COR-L47 (cell line): Measurements from ENCODE around the gene SPOCK2.
A peak's percentile ranks its signal among the peaks of the same experiment; 100 is the strongest.

ENCODE experiments used
- DNase-seq: peaks from one replicate; lab custom pipeline; 2025; lab: John Stamatoyannopoulos, UW

Gene SPOCK2

GRCh38 chr10:72107325-72108003, 19.1 kb upstream of the SPOCK2 start:
- DNase-seq = no peak

DNA sequence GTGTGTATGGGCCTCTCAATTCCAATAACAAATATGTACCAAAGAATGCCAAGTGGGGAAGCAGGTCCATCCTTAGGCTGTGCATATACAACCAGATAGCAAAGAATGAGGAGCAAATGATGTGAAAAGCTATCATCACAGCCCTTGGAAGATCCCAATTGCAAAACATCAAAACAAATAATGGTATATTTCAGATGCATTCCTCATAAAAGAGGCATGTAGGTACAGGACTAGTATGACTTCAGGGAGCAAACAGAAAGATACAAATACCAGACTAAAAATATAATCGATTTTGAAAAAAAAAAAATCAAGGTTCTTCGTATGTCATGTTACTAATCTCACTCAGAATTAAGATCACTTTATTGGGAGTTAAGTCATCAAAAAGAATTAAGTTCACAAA, 18.5 kb upstream of the SPOCK2 start:
- DNase-seq = no peak

- no peak for DNase-seq
Observed at GRCh38 chr10:72106154-72106849, 18.0 kb upstream of the SPOCK2 start.

DNA sequence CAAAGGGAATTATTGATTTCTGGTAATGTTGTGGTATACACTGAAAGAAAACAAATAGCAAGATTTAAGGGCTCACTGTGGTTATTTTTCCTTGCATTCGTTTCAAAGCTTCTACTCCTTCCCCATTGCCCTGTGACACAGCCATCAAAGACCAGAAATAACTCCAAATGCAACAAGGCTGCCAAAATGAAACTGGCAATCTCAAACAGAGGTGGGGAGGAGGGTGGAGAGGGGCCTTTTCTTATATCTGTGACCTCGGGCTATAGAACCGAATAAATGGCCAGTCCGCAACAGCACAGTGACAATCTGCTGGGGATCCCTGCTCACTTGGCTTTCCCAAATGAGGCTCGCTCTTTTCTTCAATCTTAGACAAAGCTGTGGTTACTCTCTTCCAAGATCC, 17.4 kb upstream of the SPOCK2 start:
- DNase-seq = no peak

DNA sequence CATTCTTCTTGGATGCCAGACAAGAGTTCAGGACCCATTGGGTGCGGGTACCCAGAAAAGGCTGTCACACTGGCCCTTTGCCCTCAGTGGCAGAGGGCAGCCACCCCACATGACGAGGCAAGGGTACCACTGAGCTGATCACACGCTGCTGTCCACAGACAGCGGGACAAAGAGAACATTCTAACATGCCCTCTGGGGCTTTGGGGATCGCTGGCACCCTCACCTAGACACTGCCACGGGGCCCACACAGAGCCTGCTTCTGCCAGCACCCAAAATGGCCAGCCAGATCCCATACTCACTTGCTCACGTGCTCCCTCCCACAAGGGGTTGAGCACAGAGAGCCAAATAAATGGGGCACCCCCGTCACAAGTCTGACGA, 16.7 kb upstream of the SPOCK2 start:
- DNase-seq = no peak

DNA sequence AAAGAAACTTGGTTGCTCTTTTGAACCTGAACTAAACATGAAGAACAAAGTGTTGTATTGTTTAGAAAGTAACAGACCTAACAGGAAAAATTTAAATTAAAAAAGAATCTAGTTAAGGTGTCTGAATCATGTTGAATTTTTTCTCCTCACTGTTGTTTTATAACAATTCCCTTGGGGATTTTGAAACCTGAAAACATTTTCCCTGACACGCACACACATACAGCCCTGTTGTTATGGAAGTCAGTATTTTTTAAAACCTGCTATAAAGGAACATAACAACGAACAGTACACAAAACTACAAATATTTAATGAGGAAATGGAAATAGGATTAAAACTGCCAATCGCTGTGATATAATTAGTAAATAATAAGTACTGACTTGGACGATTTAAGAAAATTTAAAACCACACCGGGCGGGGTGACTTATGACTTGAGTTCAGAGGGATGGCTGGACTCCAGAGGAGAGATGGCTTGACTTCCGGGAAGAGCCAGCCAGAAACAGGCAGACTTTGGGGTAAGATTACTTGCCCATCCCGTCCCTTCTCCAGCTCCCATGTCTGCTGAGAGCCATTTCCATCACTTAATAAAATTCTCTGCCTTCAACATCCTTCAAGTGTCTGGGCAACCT, 16.2 kb upstream of the SPOCK2 start:
- DNase-seq = no peak

GRCh38 chr10:72099600-72099921, 11.2 kb upstream of the SPOCK2 start:
- no peak for DNase-seq

DNA sequence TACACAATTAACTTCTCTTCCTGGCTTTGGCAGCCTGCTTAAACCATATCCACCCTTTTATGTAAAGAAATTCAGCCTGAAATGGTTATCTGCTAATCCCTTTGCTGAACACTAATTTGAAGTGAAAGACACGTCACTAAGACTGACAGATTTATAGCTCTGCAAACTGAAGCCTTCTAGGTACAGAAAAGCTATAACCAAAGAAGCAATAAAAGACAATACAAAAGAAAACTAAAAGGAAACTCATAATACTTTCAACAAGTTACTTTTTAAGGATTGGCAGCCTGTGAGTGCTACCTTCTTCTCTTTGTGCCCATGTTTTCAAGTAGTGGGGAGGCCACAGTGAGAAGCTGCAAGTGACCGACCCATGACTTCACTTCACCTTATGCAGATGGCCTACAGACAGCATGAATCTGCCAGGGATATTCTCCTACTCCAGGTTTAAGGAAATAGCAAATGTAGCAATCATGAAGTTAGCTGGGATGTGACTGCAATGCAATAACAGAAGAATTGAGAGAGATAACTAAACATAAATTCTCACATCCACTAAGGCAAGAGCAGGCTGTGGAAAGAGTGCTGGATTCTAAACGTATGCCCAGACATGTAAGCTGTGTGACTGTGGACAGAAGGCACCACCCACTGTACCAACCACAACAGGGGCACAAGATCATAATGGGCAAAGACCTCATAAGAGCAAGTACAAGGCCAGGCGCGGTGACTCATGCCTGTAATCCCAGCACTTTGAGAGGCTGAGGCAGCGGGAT, 10.7 kb upstream of the SPOCK2 start:
- no peak for DNase-seq

DNA sequence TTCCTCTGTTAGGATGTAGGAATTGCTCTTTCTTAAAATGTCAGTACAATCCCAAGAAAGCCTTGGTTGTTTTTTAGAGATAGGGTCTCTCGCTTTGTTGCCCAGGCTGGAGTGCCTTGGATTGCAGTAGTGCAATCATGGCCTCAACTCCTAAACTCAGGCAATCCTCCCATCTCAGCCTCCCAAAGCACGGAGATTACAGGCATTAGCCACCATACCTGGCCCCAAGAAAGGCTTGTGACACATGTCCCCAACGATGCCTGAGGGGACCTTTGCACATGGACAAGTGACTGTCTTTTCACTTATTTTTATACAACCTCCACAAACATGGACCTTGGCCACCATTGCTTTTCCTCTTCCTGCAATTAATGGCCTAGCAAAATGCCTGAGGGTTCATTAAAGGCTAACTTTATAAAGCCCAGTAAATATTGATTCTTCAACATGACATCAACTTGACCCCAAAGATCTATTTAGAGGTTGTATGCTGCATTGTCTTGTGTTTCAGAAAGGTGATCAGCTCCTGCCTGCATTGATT, 10.0 kb upstream of the SPOCK2 start:
- no peak for DNase-seq

DNA sequence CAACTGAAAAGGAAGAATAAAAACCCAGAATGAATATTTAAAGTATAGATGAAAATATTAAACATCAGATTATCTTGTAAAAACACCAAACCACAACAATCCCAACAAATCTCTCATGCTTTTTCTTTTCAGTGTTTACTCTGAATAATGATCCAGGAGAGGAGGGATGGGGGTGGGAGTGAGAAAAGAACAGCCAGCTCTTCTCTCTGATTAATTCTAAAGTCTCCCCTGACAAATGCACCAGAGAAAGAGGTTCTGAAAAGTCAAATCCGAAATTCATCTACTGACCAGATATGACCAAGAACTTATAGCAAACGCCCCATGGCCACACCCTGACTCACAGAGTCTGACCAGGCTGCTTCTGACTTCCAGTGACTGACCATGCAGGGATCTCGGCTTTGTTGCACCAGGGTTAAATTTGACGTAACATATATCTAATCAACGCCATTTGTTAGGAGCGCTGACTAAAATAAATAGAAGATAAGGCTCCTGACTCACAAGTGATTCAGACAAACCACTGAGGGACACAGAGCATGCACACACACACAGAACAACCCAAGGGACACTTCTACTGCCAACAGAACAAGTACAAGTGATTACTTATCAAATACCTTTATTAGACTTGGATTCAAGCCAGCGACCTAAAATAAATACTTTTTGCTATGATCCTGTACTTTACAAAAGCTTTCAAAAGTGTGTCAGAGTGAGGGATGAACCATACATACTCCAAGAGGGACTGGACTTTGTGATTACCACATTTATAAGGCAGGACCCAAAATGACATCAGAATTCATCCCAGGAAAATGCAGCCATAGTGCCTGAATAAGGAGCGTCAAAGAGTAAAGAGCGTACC, 9.3 kb upstream of the SPOCK2 start:
- DNase-seq = no peak

- no peak for DNase-seq
Observed at GRCh38 chr10:72096115-72097000, 8.0 kb upstream of the SPOCK2 start.

- DNase-seq = no peak
Observed at GRCh38 chr10:72095195-72095594, 6.8 kb upstream of the SPOCK2 start.

DNA sequence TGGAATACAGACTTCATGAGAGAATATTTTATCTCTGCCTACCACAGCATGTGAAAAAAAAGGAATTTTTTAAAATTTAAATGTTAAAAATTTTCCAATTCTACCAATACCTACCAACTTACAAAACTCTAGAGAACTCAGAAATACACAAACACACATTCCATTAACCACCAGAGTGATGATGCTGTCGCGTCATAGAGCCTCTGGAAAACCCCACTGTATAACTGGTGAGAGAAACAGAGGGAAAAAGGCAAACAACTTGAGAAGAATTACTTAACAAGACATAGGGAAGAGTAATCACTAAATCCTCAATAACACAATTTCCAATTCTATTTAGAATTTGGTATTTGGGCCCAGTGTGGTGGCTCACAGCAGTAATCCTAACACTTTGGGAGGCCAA, 6.2 kb upstream of the SPOCK2 start:
- DNase-seq = no peak

- no peak for DNase-seq
Observed at GRCh38 chr10:72093450-72093849, 5.1 kb upstream of the SPOCK2 start.

DNA sequence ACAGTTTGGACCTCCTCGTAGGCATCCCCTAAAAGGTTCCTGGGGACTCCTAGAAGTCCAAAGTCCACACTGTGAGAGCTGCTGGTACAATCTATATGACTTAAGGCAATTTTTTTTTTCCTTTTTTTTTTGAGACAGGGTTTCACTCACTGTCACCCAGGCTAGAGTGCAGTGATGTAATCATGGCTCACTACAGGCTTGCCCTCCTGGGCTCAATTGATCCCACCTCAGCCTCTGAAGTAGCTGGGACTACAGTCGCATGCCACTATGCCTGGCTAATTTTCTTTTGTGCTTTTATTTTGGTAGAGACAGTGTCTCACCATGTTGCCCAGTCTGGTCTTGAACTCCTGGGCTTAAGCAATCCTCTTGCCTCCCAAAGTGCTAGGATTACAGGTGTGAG, 4.6 kb upstream of the SPOCK2 start:
- no peak for DNase-seq

DNA sequence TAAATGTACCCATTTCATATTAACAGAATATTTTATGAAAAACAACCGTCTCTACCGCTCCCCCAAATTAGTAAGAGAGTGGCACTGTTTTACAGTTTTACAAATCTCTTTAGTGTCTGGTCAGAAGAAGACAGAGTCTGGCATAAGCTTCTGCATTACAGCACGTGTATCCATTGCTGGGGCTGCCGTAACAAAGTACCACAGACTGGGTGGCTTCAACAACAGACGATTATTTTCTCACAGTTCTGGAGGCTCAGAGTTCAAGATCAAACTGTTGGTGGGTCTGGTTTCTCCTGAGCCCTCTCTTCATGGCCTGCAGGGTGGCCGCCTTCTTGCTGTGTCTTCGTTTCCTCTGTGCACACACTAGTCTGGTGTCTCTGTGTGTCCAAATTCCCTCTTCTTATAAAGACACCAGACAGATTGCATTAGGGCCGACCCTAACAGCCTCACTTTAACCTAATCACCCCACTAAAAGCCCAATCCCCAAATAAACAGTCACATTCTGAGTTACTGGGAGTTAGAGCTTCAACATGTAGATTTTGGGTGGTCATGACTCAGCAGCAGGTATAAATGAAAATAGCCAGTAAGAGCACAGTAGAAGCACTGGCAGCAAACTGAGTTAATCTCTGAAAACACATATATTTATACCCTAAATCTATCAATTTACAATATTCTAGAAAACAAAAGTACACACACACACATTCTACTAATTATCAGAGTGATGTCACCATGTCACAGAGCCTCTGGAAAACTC, 4.0 kb upstream of the SPOCK2 start:
- DNase-seq = no peak

DNA sequence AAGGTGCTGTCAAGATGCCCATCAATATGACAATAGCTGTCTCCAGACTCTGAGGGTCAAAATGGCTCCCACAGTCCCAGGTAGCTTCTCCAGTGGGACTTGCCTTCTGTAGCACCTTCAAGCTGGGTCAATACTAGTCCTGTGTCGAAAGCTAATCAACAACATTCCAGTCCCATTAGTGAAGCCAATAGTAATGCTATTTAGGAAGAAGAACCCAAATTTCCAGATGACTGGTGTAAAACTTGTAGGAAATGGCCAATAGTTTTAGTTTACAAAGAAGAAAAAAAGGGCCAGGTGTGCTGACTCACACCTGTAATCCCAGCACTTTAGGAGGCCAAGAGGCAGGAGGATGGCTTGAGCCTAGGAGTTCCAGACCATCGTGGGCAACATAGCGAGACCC, 2.0 kb upstream of the SPOCK2 start:
- DNase-seq = no peak

DNA sequence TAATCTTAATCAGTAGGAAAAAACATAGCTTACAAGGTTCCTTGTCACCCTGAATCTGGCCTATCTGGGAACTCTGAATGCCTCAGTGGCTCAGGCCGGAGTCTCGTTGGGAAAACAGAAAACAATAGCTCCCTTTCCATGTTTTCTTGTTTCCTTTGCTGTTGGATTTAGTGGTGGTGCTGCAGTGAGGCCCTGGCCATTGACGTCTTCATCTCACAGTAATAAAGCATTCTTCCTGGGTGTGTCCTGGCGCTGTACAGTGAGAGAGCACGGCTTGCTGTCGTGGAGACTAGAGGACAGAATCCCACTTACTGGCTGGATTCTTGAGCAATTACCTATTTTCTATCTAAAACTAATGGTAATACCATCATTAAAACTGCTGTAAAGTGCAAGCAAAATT, 1.3 kb upstream of the SPOCK2 start:
- DNase-seq = no peak

DNA sequence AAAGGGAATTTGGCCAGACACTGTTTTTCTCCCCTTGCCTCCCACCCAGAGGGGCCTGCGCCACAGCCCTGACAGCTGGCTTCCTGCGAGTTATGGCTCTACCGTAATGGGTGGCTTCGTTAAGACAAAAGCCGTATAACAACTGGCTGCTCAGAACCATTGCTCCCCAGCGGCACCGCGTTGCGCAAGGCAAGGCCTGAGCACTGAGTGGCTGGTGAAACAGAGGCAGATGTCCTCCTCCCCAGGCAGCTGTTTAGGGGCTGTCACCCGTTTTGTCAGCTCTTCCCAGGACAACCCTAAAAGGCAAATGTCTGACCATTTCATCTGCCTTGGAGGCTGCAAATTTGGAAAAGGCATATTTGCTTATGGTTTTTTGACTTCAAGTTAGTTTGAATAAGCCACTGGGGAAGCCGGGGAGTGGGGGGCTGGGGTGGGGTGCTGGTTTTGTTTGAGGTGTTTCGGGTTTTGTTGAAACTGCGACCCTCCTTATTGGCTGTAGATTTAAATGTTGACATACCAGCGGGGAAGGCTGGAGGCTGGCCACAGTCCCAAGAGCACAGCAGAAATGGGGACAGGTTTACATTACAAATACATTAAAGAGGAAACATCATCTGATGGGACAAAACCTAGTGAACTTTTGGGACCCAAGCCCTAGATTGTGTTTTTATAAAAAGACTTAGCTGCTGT, 681 bp upstream of the SPOCK2 start:
- DNase-seq = peak; percentile 22
